ENCODE results near the gene SCGN. TPM values are rescaled to one million over a fixed set of nuclear protein-coding genes. Genes with fewer than 3 reads are reported as not detected.

Gene SCGN
- total and polyA plus RNA-seq, 9 donors: 0.10 to 1.2 (median 0.22) TPM; not detected in 5

DNA sequence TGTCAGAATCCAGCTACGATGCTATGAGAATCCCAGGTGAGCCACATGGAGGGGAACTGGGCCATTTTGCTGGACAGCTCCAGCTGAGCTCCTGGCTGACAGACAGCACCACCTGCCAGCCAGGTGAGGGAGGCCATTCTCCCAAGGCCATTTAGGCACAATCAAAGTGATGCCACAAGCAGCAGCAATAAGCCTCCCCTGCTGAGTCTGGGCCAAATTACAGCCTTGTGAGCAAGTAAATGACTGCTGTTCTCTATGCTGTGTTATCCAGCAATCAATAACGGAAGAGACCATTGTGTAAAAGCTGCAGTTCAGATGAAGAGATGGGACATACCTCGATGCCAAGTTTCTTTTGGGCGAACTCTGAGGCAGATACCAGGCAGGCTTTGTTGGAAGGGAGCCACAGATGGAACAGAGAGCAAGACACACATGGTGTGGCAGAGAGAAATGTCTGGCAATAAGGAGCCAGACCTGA is 14.0 kb upstream of the SCGN start:
- Histone ChIP-seq H3K27me3 (ENCODE audit: control insufficient read depth, insufficient read depth, low read length) (no peaks in the 10 kb centered on the region), H3K4me1 (ENCODE audit: control insufficient read depth, insufficient read depth, low read length) (no peaks in the 10 kb centered on the region), H3K27ac (ENCODE audit: low read length) (no peak overlapping the region), H3K4me3 (ENCODE audit: low read length) (no peak overlapping the region), H3K36me3 (ENCODE audit: control insufficient read depth, insufficient read depth, low read length) (no peaks in the 10 kb centered on the region), H3K9me3 (replicated peaks; ENCODE audit: control insufficient read depth, low read depth, low read length) (no peaks in the 10 kb centered on the region)
- DNase-seq: no peak
- 42% methylated on average over 4 of the region's 4 CpGs for WGBS (ENCODE audit: insufficient coverage)

DNA sequence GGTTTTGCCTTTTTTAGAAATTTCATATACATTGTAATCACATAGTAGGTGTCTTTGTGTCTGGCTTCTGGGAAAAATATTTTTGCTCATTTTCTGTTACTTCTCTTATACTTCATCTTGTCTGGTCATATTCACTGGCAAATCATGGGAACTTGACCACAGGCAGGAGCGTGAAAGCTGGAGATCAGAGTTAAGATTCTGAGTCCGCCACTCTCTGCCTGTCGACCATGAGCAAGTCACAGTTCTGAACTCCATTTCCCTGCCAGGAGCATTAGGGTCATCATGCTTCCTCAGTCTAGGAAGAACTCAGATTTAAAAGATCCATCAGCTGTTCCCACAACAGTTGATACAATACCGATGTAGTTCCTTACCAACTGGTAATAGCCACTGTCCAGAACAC is 12.4 kb upstream of the SCGN start:
- no peaks in the 10 kb centered on the region for H3K27me3 ChIP-seq (ENCODE audit: control insufficient read depth, insufficient read depth, low read length)
- H3K9me3 ChIP-seq (replicated peaks; ENCODE audit: control insufficient read depth, low read depth, low read length): no peaks in the 10 kb centered on the region
- H3K36me3 ChIP-seq (ENCODE audit: control insufficient read depth, insufficient read depth, low read length): no peaks in the 10 kb centered on the region
- H3K27ac ChIP-seq (ENCODE audit: low read length): no peak overlapping the region
- 88% methylated on average over 4 of the region's 4 CpGs for WGBS (ENCODE audit: insufficient coverage)
- no peak overlapping the region for H3K4me3 ChIP-seq (ENCODE audit: low read length)
- no peak for DNase-seq
- no peaks in the 10 kb centered on the region for H3K4me1 ChIP-seq (ENCODE audit: control insufficient read depth, insufficient read depth, low read length)

GRCh38 chr6:25640446-25640845 is 11.6 kb upstream of the SCGN start:
- no peak for DNase-seq
- Histone ChIP-seq H3K27ac (ENCODE audit: low read length) (no peak overlapping the region), H3K4me3 (ENCODE audit: low read length) (no peak overlapping the region), H3K9me3 (replicated peaks; ENCODE audit: control insufficient read depth, low read depth, low read length) (no peaks in the 10 kb centered on the region), H3K27me3 (ENCODE audit: control insufficient read depth, insufficient read depth, low read length) (no peaks in the 10 kb centered on the region), H3K4me1 (ENCODE audit: control insufficient read depth, insufficient read depth, low read length) (no peaks in the 10 kb centered on the region), H3K36me3 (ENCODE audit: control insufficient read depth, insufficient read depth, low read length) (no peaks in the 10 kb centered on the region)
- WGBS (ENCODE audit: insufficient coverage): 85% methylated on average over 4 of the region's 5 CpGs

DNA sequence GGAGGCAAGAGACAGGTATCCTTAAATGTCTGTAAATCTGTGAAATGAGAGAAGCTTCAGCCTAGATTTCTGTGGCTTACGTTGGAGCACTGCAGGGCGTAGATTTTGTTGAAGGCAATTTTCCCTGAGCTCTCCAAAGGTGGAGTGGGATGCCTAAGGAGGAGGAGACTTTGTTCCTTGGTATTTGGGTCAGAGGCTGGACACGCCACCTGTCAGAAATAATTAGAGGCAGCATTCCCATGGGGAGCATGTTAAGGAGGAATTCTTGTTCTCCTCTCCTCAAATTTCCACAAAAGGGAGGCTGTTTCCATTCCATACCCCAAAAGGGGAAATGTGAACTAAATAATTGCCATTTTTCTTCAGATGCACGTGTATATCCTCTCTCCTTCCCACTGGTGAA is 11.1 kb upstream of the SCGN start:
- no peaks in the 10 kb centered on the region for H3K36me3 ChIP-seq (ENCODE audit: control insufficient read depth, insufficient read depth, low read length)
- H3K4me3 ChIP-seq (ENCODE audit: low read length): no peak overlapping the region
- H3K9me3 ChIP-seq (replicated peaks; ENCODE audit: control insufficient read depth, low read depth, low read length): no peaks in the 10 kb centered on the region
- WGBS (ENCODE audit: insufficient coverage): 78% methylated on average over 2 of the region's 4 CpGs
- H3K27me3 ChIP-seq (ENCODE audit: control insufficient read depth, insufficient read depth, low read length): no peaks in the 10 kb centered on the region
- H3K27ac ChIP-seq (ENCODE audit: low read length): no peak overlapping the region
- DNase-seq: no peak
- H3K4me1 ChIP-seq (ENCODE audit: control insufficient read depth, insufficient read depth, low read length): no peaks in the 10 kb centered on the region

DNA sequence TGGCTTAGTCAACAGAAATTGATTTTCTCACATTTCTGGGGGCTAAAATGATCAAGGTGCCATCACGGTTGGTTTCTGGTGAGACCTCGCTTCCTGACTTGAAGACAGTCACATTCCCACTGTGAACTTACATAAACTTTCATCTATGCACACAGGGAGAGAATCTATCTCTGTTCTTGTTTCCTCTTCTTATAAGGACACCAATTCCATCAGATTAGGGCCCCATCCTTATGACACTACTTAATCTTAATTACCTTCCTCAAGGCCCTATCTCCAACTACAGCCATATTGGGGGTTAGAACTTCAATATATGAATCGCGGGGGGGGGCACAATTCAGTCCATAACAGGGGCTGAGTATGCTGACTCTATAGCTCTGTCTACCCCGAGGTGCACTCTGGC is 10.6 kb upstream of the SCGN start:
- Histone ChIP-seq H3K4me3 (ENCODE audit: low read length) (no peak overlapping the region), H3K9me3 (replicated peaks; ENCODE audit: control insufficient read depth, low read depth, low read length) (no peaks in the 10 kb centered on the region), H3K27ac (ENCODE audit: low read length) (no peak overlapping the region), H3K27me3 (ENCODE audit: control insufficient read depth, insufficient read depth, low read length) (no peaks in the 10 kb centered on the region), H3K4me1 (ENCODE audit: control insufficient read depth, insufficient read depth, low read length) (no peaks in the 10 kb centered on the region), H3K36me3 (ENCODE audit: control insufficient read depth, insufficient read depth, low read length) (no peaks in the 10 kb centered on the region)
- DNase-seq: no peak
- 86% methylated on average over 2 of the region's 5 CpGs for WGBS (ENCODE audit: insufficient coverage)

DNA sequence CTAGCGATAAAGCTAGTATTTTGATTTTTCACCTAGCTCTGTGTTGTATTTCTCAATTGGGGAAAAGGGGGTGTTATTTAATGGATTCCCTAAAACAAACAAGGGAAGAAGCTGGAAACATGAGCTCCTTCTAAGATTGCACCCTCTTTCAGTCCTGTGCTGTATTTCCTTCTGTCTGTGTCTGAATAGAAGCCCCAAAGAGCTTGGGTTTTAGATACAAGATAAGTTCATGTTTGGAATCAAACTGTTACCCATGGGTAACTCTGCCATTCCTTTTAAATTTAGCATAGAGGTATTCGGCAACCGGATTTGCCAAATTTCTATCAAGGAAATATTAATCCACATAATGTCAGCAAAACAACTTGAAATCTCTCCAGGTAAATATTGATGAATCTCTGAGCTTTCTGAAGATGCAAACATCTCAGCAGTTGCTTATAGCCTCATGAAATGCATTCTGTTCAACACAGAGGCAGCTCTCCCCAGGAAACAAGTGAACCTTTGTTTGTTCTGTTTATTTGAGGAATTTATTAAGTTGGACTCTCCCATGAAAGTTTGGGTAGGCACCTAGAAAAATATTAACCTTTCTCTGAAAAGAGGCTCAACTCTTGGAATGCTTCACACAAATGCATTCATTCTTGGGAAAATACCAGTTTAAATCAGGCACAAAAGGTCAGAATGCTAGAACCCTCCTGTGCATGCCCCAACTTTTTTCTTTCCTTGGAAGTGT is 9.9 kb upstream of the SCGN start:
- H3K27ac ChIP-seq (ENCODE audit: low read length): no peak overlapping the region
- H3K36me3 ChIP-seq (ENCODE audit: control insufficient read depth, insufficient read depth, low read length): no peaks in the 10 kb centered on the region
- H3K9me3 ChIP-seq (replicated peaks; ENCODE audit: control insufficient read depth, low read depth, low read length): no peaks in the 10 kb centered on the region
- H3K4me3 ChIP-seq (ENCODE audit: low read length): no peak overlapping the region
- 80% methylated on average over 2 of the region's 3 CpGs for WGBS (ENCODE audit: insufficient coverage)
- no peaks in the 10 kb centered on the region for H3K4me1 ChIP-seq (ENCODE audit: control insufficient read depth, insufficient read depth, low read length)
- H3K27me3 ChIP-seq (ENCODE audit: control insufficient read depth, insufficient read depth, low read length): no peaks in the 10 kb centered on the region
- no peak for DNase-seq

GRCh38 chr6:25642667-25643328 is 9.2 kb upstream of the SCGN start:
- Histone ChIP-seq H3K4me3 (ENCODE audit: low read length) (no peak overlapping the region), H3K27me3 (ENCODE audit: control insufficient read depth, insufficient read depth, low read length) (no peaks in the 10 kb centered on the region), H3K4me1 (ENCODE audit: control insufficient read depth, insufficient read depth, low read length) (no peaks in the 10 kb centered on the region), H3K9me3 (replicated peaks; ENCODE audit: control insufficient read depth, low read depth, low read length) (no peaks in the 10 kb centered on the region), H3K27ac (ENCODE audit: low read length) (no peak overlapping the region), H3K36me3 (ENCODE audit: control insufficient read depth, insufficient read depth, low read length) (no peaks in the 10 kb centered on the region)
- 83% methylated on average over 1 of the region's 3 CpGs for WGBS (ENCODE audit: insufficient coverage)
- no peak for DNase-seq

DNA sequence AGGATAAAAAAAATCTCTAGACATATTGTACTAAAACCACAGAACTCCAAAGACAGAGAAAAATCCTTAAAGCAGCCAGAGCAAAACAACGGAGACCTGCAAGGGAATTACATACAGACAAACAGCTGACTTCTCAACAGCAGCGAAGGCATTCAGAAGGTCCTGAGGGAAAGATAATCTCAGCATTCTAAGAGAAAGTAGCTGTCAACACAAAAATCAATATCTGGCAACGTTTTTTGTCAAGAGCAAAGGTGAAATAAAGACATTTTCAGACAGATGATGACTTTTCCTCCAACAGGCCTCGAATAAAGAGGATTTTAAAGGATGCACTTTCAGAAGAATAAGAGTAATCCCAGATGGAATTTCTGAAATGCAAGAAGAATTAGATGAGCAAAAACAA is 6.1 kb upstream of the SCGN start:
- H3K4me1 ChIP-seq (ENCODE audit: control insufficient read depth, insufficient read depth, low read length): no peaks in the 10 kb centered on the region
- no peaks in the 10 kb centered on the region for H3K27me3 ChIP-seq (ENCODE audit: control insufficient read depth, insufficient read depth, low read length)
- whole genome bisulfite sequencing (ENCODE audit: insufficient coverage): no CpG with 5 or more reads among the region's 4 CpGs
- H3K9me3 ChIP-seq (replicated peaks; ENCODE audit: control insufficient read depth, low read depth, low read length): no peaks in the 10 kb centered on the region
- no peaks in the 10 kb centered on the region for H3K36me3 ChIP-seq (ENCODE audit: control insufficient read depth, insufficient read depth, low read length)
- H3K27ac ChIP-seq (ENCODE audit: low read length): no peak overlapping the region
- H3K4me3 ChIP-seq (ENCODE audit: low read length): no peak overlapping the region
- no peak for DNase-seq

DNA sequence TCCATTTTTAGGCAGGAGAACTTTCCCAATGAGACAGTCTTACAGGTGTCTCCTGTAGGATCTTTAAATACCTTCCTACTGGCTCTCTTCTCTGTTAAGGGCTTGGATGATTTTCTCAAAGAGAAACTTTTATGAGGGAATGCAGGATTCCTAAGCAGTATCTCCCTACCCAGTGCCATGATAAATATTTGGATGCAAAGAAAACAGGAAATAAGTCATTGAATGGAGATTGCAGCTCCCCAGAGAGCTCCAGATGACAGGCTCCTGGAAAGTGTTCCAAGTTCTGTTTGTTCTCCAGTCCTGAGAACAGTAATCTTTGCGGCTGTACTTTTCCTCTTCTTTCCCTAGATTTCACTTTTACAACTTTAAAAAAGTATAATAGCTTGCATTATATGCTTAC is 2.4 kb upstream of the SCGN start:
- no peak for DNase-seq
- no CpG with 5 or more reads among the region's 1 CpG for WGBS (ENCODE audit: insufficient coverage)
- H3K27me3 ChIP-seq (ENCODE audit: control insufficient read depth, insufficient read depth, low read length): peaks cover 3% of the 10 kb centered on the region

GRCh38 chr6:25655723-25656122 is 3.7 kb downstream of the SCGN start:
- Histone ChIP-seq H3K27ac (ENCODE audit: low read length) (no peak overlapping the region), H3K27me3 (ENCODE audit: control insufficient read depth, insufficient read depth, low read length) (peaks cover 3% of the 10 kb centered on the region), H3K9me3 (replicated peaks; ENCODE audit: control insufficient read depth, low read depth, low read length) (no peaks in the 10 kb centered on the region), H3K4me1 (ENCODE audit: control insufficient read depth, insufficient read depth, low read length) (peaks cover 3% of the 10 kb centered on the region), H3K4me3 (ENCODE audit: low read length) (no peak overlapping the region), H3K36me3 (ENCODE audit: control insufficient read depth, insufficient read depth, low read length) (no peaks in the 10 kb centered on the region)
- no CpG with 5 or more reads among the region's 1 CpG for WGBS (ENCODE audit: insufficient coverage)
- no peak for DNase-seq

More for the DNA sequence above, 2.4 kb upstream of the SCGN start:
- Histone ChIP-seq H3K9me3 (replicated peaks; ENCODE audit: control insufficient read depth, low read depth, low read length) (no peaks in the 10 kb centered on the region), H3K27ac (ENCODE audit: low read length) (no peak overlapping the region), H3K4me3 (ENCODE audit: low read length) (no peak overlapping the region), H3K36me3 (ENCODE audit: control insufficient read depth, insufficient read depth, low read length) (no peaks in the 10 kb centered on the region), H3K4me1 (ENCODE audit: control insufficient read depth, insufficient read depth, low read length) (peaks cover 3% of the 10 kb centered on the region)
